OCI-LY3 (cell line): ENCODE measurements around the gene TRIM2.

Experiments used
- EZH2phosphoT487 ChIP-seq: fragments of 200-600 bp; shearing (Covaris generic); IDR thresholded peaks from 2 replicates; pipeline ENCODE4 v1.6.1; 2018; ENCODE audit warnings: antibody characterized with exemption, mixed run types, low read depth
- TF ChIP-seq, protein P1 (sequence below): fragments of 200-600, 300-600 bp; sonication (generic); IDR thresholded peaks from 2 replicates; pipeline ENCODE4 v1.5.1; 2014; ENCODE audit warnings: antibody characterized with exemption, low read length, low read depth

DNA sequence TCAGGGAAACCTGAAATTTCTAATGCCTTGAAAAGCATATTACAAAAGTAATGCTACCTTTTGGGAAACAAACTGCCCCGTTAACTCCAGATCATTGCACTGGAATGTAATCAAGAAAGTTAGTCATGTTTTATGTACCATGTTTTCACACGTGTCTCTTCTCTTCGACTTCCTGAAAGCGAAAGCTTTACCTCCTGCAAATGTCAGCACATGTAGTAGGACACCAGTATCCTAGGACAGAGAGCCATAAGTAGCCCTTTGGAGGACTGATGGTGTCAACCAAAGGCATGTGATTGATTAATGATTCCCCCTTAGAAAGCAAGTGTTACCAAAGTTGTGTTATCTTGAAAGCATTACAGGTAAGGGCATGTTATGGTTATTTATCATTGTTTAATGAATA lies 131.4 kb downstream of the TRIM2 start:
- TF ChIP-seq, protein P1, sequence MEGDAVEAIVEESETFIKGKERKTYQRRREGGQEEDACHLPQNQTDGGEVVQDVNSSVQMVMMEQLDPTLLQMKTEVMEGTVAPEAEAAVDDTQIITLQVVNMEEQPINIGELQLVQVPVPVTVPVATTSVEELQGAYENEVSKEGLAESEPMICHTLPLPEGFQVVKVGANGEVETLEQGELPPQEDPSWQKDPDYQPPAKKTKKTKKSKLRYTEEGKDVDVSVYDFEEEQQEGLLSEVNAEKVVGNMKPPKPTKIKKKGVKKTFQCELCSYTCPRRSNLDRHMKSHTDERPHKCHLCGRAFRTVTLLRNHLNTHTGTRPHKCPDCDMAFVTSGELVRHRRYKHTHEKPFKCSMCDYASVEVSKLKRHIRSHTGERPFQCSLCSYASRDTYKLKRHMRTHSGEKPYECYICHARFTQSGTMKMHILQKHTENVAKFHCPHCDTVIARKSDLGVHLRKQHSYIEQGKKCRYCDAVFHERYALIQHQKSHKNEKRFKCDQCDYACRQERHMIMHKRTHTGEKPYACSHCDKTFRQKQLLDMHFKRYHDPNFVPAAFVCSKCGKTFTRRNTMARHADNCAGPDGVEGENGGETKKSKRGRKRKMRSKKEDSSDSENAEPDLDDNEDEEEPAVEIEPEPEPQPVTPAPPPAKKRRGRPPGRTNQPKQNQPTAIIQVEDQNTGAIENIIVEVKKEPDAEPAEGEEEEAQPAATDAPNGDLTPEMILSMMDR, result no peak
- TF ChIP-seq EZH2phosphoT487, result no peak
